Measurements from ENCODE around the gene SH3BGRL2. TPM values are rescaled to one million over a fixed set of nuclear protein-coding genes. Genes with fewer than 3 reads are reported as not detected.

The SH3BGRL2 gene
- total RNA-seq, 1 donor from 2014 or later = 40.0 TPM

GRCh38 chr6:79687759-79688158, 56.6 kb downstream of the SH3BGRL2 start:
- Mint-ChIP-seq H3K4me3 (no peak overlapping the region), H3K36me3 (peaks cover 13% of the 10 kb centered on the region), H3K9me3 (no peaks in the 10 kb centered on the region), H3K27ac (peak overlapping the region; percentile 63), H3K4me1 (ENCODE audit: unreplicated experiment) (peaks cover 28% of the 10 kb centered on the region), H3K27me3 (no peaks in the 10 kb centered on the region)
- no peak for TF ChIP-seq CTCF (conservative IDR thresholded peaks at IDR 0.05)
- DNase-seq (ENCODE audit: extremely low spot score, unreplicated experiment) = no peak

GRCh38 chr6:79694156-79694555, 63.0 kb downstream of the SH3BGRL2 start:
- Mint-ChIP-seq H3K4me1 (ENCODE audit: unreplicated experiment) (peaks cover 16% of the 10 kb centered on the region), H3K27ac (no peak overlapping the region), H3K9me3 (no peaks in the 10 kb centered on the region), H3K27me3 (no peaks in the 10 kb centered on the region), H3K36me3 (peaks cover 18% of the 10 kb centered on the region), H3K4me3 (no peak overlapping the region)
- no peak for DNase-seq (ENCODE audit: extremely low spot score, unreplicated experiment)
- TF ChIP-seq CTCF (conservative IDR thresholded peaks at IDR 0.05) = no peak

GRCh38 chr6:79694623-79695343, 63.7 kb downstream of the SH3BGRL2 start:
- H3K36me3 Mint-ChIP-seq = peaks cover 21% of the 10 kb centered on the region
- peaks cover 16% of the 10 kb centered on the region for H3K4me1 Mint-ChIP-seq (ENCODE audit: unreplicated experiment)
- DNase-seq (ENCODE audit: extremely low spot score, unreplicated experiment) = no peak
- no peaks in the 10 kb centered on the region for H3K27me3 Mint-ChIP-seq
- peak; percentile 28 for TF ChIP-seq CTCF (conservative IDR thresholded peaks at IDR 0.05)
- no peak overlapping the region for H3K4me3 Mint-ChIP-seq
- no peaks in the 10 kb centered on the region for H3K9me3 Mint-ChIP-seq
- peak overlapping the region; percentile 3 for H3K27ac Mint-ChIP-seq

- Mint-ChIP-seq H3K9me3 (no peaks in the 10 kb centered on the region), H3K4me1 (ENCODE audit: unreplicated experiment) (peaks cover 16% of the 10 kb centered on the region), H3K27ac (no peak overlapping the region), H3K27me3 (no peaks in the 10 kb centered on the region), H3K4me3 (no peak overlapping the region), H3K36me3 (peaks cover 18% of the 10 kb centered on the region)
- no peak for TF ChIP-seq CTCF (conservative IDR thresholded peaks at IDR 0.05)
- no peak for DNase-seq (ENCODE audit: extremely low spot score, unreplicated experiment)
Measured at GRCh38 chr6:79697430-79697829, 66.3 kb downstream of the SH3BGRL2 start.

GRCh38 chr6:79699606-79700005, 68.5 kb downstream of the SH3BGRL2 start:
- no peak for DNase-seq (ENCODE audit: extremely low spot score, unreplicated experiment)
- Mint-ChIP-seq H3K4me1 (ENCODE audit: unreplicated experiment) (peaks cover 13% of the 10 kb centered on the region), H3K9me3 (no peaks in the 10 kb centered on the region), H3K36me3 (peaks cover 15% of the 10 kb centered on the region), H3K27ac (no peak overlapping the region), H3K27me3 (no peaks in the 10 kb centered on the region), H3K4me3 (no peak overlapping the region)
- no peak for TF ChIP-seq CTCF (conservative IDR thresholded peaks at IDR 0.05)

Measured in type B pancreatic cell (in vitro differentiated cells).